Loucy (cell line): ENCODE data around the gene AGBL4.
"Not testable (repeated sequence)": the region's sequence is repeated elsewhere in the genome, so short reads cannot be mapped to it uniquely, and the experiment has no call there.

Experiments used
- H2AFZ ChIP-seq: fragments of 200-600 bp; sonication (generic); 2 replicates; pipeline ENCODE4 v1.6.0; 2016; ENCODE audit warnings: antibody characterized with exemption, mild to moderate bottlenecking, low read length, moderate library complexity
- H3F3A ChIP-seq: fragments of 200-600 bp; 2 replicates; pipeline ENCODE4 v1.6.0; 2016; ENCODE audit warnings: antibody characterized with exemption, low read depth, mild to moderate bottlenecking
- H3K27me3 ChIP-seq: fragments of 200-600 bp; sonication (generic); 2 replicates; pipeline ENCODE4 v1.6.1; 2014; ENCODE audit warnings: low read length, mild to moderate bottlenecking; ENCODE audit not compliant: insufficient read depth, poor library complexity, severe bottlenecking
- H3K36me3 ChIP-seq: fragments of 200-600 bp; sonication (generic); 2 replicates; pipeline ENCODE4 v1.6.1; 2016; ENCODE audit warnings: low read length; ENCODE audit not compliant: insufficient read depth
- H3K4me1 ChIP-seq: fragments of 200-600 bp; sonication (generic); 2 replicates; pipeline ENCODE4 v1.5.1; 2014; ENCODE audit warnings: low read length, mild to moderate bottlenecking; ENCODE audit not compliant: insufficient read depth, poor library complexity, severe bottlenecking
- H3K4me2 ChIP-seq: fragments of 200-600 bp; sonication (generic); 2 replicates; pipeline ENCODE4 v1.6.0; 2014; ENCODE audit warnings: antibody characterized with exemption, low read length, low read depth, mild to moderate bottlenecking; ENCODE audit not compliant: poor library complexity, severe bottlenecking
- H3K4me3 ChIP-seq: fragments of 200-600 bp; sonication (generic); 2 replicates; pipeline ENCODE4 v1.5.1; 2014; ENCODE audit warnings: low read length, mild to moderate bottlenecking, mixed read lengths; ENCODE audit not compliant: poor library complexity, severe bottlenecking
- H3K79me2 ChIP-seq: fragments of 200-600 bp; sonication (generic); 2 replicates; pipeline ENCODE4 v1.6.1; 2014; ENCODE audit warnings: low read length; ENCODE audit not compliant: insufficient read depth
- H3K9ac ChIP-seq: fragments of 200-600 bp; sonication (generic); 2 replicates; pipeline ENCODE4 v1.6.0; 2014; ENCODE audit warnings: mild to moderate bottlenecking, low read depth, low read length, moderate library complexity; ENCODE audit not compliant: poor library complexity, severe bottlenecking
- H3K9me2 ChIP-seq: fragments of 200-600 bp; sonication (generic); replicated peaks from 2 replicates; pipeline ENCODE4 v1.6.1; 2016; ENCODE audit warnings: low read depth, low read length, mixed read lengths
- H3K9me3 ChIP-seq: fragments of 200-600 bp; sonication (generic); 2 replicates; pipeline ENCODE4 v1.6.1; 2014; ENCODE audit warnings: mild to moderate bottlenecking, antibody characterized with exemption, low read length, low read depth; ENCODE audit not compliant: insufficient read depth
- H4K20me1 ChIP-seq: fragments of 200-600 bp; sonication (generic); 2 replicates; pipeline ENCODE4 v1.6.0; 2014; ENCODE audit warnings: antibody characterized with exemption, low read length, mild to moderate bottlenecking; ENCODE audit not compliant: insufficient read depth, poor library complexity, severe bottlenecking
- CTCF ChIP-seq: fragments of 200-600 bp; sonication (generic); conservative IDR thresholded peaks from 2 replicates; pipeline ENCODE4 v1.5.1; 2014; ENCODE audit warnings: mild to moderate bottlenecking, antibody characterized with exemption, low read length
- EZH2phosphoT487 ChIP-seq: fragments of 200-600 bp; IDR thresholded peaks from 2 replicates; pipeline ENCODE4 v1.6.1; 2018; ENCODE audit warnings: antibody characterized with exemption, mild to moderate bottlenecking, moderate library complexity, borderline replicate concordance

Gene AGBL4

DNA sequence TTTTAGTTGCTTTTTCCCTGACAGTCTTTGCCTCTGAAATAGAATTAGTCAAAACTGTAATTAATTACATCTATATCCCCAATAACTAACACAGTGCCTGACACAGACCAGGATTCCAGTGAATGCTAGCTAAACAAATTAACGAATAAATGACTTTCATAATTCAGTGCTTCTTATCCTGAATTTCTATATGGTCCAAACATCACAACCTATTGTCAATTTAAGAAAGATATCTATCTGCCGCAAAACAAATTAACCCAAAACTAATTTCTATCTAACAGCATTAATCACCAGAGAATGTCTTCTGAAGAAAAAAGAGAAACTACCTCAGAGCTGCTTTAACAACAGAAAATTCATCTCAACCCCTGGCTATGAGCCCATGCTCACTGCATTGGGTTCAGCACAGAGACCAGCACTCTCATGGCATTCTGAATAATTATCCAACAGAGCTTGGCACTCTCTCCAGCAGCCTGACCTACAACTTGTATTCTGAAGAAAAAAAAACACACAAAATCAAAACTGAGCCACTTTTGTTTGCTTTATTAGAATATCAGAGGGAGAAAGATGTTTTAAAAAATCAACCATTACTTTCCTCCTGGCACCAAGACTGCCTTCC lies 699.7 kb downstream of the AGBL4 start:
- no peak overlapping the region for H2AFZ ChIP-seq
- no peaks in the 10 kb centered on the region for H3K9me3 ChIP-seq
- no peak overlapping the region for H3K4me2 ChIP-seq
- no peak overlapping the region for H3K9ac ChIP-seq
- no peaks in the 10 kb centered on the region for H3K4me1 ChIP-seq
- H3K27me3 ChIP-seq, result no peaks in the 10 kb centered on the region
- no peaks in the 10 kb centered on the region for H4K20me1 ChIP-seq
- H3K9me2 ChIP-seq, result no peaks in the 10 kb centered on the region
- no peaks in the 10 kb centered on the region for H3K79me2 ChIP-seq
- no peaks in the 10 kb centered on the region for H3K36me3 ChIP-seq
- no peaks in the 10 kb centered on the region for H3F3A ChIP-seq
- TF ChIP-seq CTCF, result no peak
- no peak for TF ChIP-seq EZH2phosphoT487
- no peak overlapping the region for H3K4me3 ChIP-seq

GRCh38 chr1:49320493-49320892 lies 703.3 kb downstream of the AGBL4 start:
- not testable (repeated sequence) for H3K27me3 ChIP-seq, H3K79me2 ChIP-seq, H3F3A ChIP-seq, H4K20me1 ChIP-seq, H3K4me2 ChIP-seq, H3K9me2 ChIP-seq, H3K4me3 ChIP-seq, H3K9ac ChIP-seq, H2AFZ ChIP-seq, H3K9me3 ChIP-seq, H3K36me3 ChIP-seq, H3K4me1 ChIP-seq

DNA sequence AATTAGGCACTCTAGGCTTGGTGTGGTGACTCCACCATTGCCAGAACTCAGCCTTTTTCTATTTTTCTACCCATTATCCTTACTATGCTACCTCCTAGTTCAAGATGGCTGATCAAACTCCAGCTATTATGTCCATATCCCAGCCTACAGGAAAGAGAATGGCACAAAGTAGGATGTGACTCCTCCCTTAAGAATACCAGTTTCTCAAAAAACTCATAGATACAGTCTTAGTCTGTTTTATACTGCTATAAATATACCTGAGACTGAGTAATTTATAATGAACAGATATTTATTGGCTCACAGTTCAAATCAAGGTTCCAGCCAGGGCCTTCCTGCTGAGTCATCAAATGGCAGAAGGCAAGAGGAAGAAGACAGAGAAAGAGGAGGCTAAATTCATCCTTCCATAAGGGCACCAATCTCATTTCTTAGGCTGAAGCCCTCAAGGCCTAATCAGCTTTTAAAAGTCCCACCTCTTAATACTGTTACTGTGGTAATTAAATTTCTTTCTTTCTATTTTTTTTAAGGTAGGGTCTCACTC lies 704.3 kb downstream of the AGBL4 start:
- Histone ChIP-seq H3K4me2 (no peak overlapping the region), H3F3A (no peaks in the 10 kb centered on the region), H3K9ac (no peak overlapping the region), H3K4me1 (no peaks in the 10 kb centered on the region), H3K27me3 (no peaks in the 10 kb centered on the region), H4K20me1 (no peaks in the 10 kb centered on the region), H3K9me3 (no peaks in the 10 kb centered on the region), H3K79me2 (no peaks in the 10 kb centered on the region), H2AFZ (no peak overlapping the region), H3K4me3 (no peak overlapping the region), H3K9me2 (no peaks in the 10 kb centered on the region), H3K36me3 (no peaks in the 10 kb centered on the region)
- no peak for TF ChIP-seq EZH2phosphoT487
- no peak for TF ChIP-seq CTCF

- no peak overlapping the region for H2AFZ ChIP-seq
- H3K36me3 ChIP-seq, result no peaks in the 10 kb centered on the region
- no peaks in the 10 kb centered on the region for H3F3A ChIP-seq
- no peaks in the 10 kb centered on the region for H3K27me3 ChIP-seq
- H3K4me2 ChIP-seq, result no peak overlapping the region
- no peaks in the 10 kb centered on the region for H3K79me2 ChIP-seq
- H3K9ac ChIP-seq, result no peak overlapping the region
- no peak for TF ChIP-seq EZH2phosphoT487
- no peak for TF ChIP-seq CTCF
- no peak overlapping the region for H3K4me3 ChIP-seq
- no peaks in the 10 kb centered on the region for H4K20me1 ChIP-seq
- no peaks in the 10 kb centered on the region for H3K4me1 ChIP-seq
- no peaks in the 10 kb centered on the region for H3K9me2 ChIP-seq
- no peaks in the 10 kb centered on the region for H3K9me3 ChIP-seq
These were observed 705.5 kb downstream of the AGBL4 start for GRCh38 chr1:49318218-49318617.
